GM23338 (cell line): ENCODE results near the gene LCE1A.

Source experiments
- CTCF ChIP-seq, 2 experiments: fragments of 200-600 bp in 1 of 2; sonication (generic) in 1 of 2; conservative IDR thresholded peaks; 2 replicates each; pipeline versions ENCODE4 v1.5.1 to v1.6.1; 2016 to 2017; ENCODE audit warnings: antibody characterized with exemption in 2 of 2, low read depth in 2 of 2, mild to moderate bottlenecking in 2 of 2, moderate library complexity in 1 of 2
- ETS1 ChIP-seq: IDR thresholded peaks from 2 replicates; pipeline ENCODE4 v1.6.1; 2016; ENCODE audit warnings: antibody characterized with exemption
- EZH2 ChIP-seq: fragments of 200-600 bp; sonication (generic); IDR thresholded peaks from one replicate; pipeline ENCODE4 v1.8.0; 2017; ENCODE audit warnings: antibody characterized with exemption, mild to moderate bottlenecking, low read depth; ENCODE audit not compliant: unreplicated experiment
- EZH2phosphoT487 ChIP-seq: fragments of 200-600 bp; sonication (generic); IDR thresholded peaks from one replicate; pipeline ENCODE4 v1.8.1; 2018; ENCODE audit warnings: antibody characterized with exemption; ENCODE audit not compliant: unreplicated experiment
- NANOG ChIP-seq: IDR thresholded peaks from 2 replicates; pipeline ENCODE4 v1.6.1; 2016; ENCODE audit warnings: antibody characterized with exemption, borderline replicate concordance
- POLR2AphosphoS5 ChIP-seq: IDR thresholded peaks from 2 replicates; pipeline ENCODE4 v1.6.1; 2016; ENCODE audit warnings: antibody characterized with exemption, low read depth
- REST ChIP-seq: IDR thresholded peaks from one replicate; pipeline ENCODE4 v1.6.1; 2018; ENCODE audit warnings: antibody characterized with exemption; ENCODE audit not compliant: unreplicated experiment
- ZNF114 ChIP-seq: fragments of 250-450 bp; sonication (Bioruptor Pico); IDR thresholded peaks from 2 replicates; pipeline ENCODE4 v1.5.0; 2020; ENCODE audit warnings: mild to moderate bottlenecking, moderate library complexity

GRCh38 chr1:152824964-152825363 is 2.3 kb upstream of the LCE1A start:
- TF ChIP-seq CTCF (conservative IDR thresholded peaks at IDR 0.05; ENCODE audit: low read depth in 2 of 2) (no peak), EZH2 (no peak), REST (no peak), POLR2AphosphoS5 (no peak), ETS1 (no peak), EZH2phosphoT487 (no peak), ZNF114 (CRISPR knock-in tag) (no peak), NANOG (no peak)
